Neural progenitor cell (in vitro differentiated cells): Measurements from ENCODE around the gene TANC1. TPM values are rescaled to one million over a fixed set of nuclear protein-coding genes. Genes with fewer than 3 reads are reported as not detected.

Source experiments
- DNase-seq: peaks from one replicate; pipeline ENCODE4 v3.0.0-alpha.2; 2016; ENCODE audit warnings: low spot score
- H2AFZ ChIP-seq: fragments of 200-600 bp; sonication (generic); replicated peaks from 2 replicates; pipeline ENCODE4 v1.6.1; 2016; ENCODE audit warnings: antibody characterized with exemption
- H3F3A ChIP-seq: fragments of 200-600 bp; sonication (generic); 2 replicates; pipeline ENCODE4 v1.6.1; 2016; ENCODE audit warnings: antibody characterized with exemption, low read depth
- H3K27ac ChIP-seq: fragments of 200-600 bp; sonication (generic); 2 replicates; pipeline ENCODE4 v1.5.1; 2016; ENCODE audit warnings: mild to moderate bottlenecking
- H3K27me3 ChIP-seq: fragments of 200-600 bp; sonication (generic); 2 replicates; pipeline ENCODE4 v1.6.1; 2016; ENCODE audit warnings: mild to moderate bottlenecking, moderate library complexity
- H3K36me3 ChIP-seq: fragments of 200-600 bp; sonication (generic); 2 replicates; pipeline ENCODE4 v1.5.1; 2016
- H3K4me1 ChIP-seq: fragments of 200-600 bp; sonication (generic); 2 replicates; pipeline ENCODE4 v1.6.1; 2016; ENCODE audit warnings: mixed run types
- H3K4me2 ChIP-seq: fragments of 200-600 bp; sonication (generic); 2 replicates; pipeline ENCODE4 v1.6.1; 2016
- H3K4me3 ChIP-seq: fragments of 200-600 bp; sonication (generic); 2 replicates; pipeline ENCODE4 v1.5.1; 2016
- H3K79me2 ChIP-seq: fragments of 200-600 bp; sonication (generic); 2 replicates; pipeline ENCODE4 v1.6.1; 2016; ENCODE audit warnings: low read depth
- H3K9ac ChIP-seq: fragments of 200-600 bp; sonication (generic); 2 replicates; pipeline ENCODE4 v1.6.1; 2016
- H3K9me3 ChIP-seq: fragments of 200-600 bp; sonication (generic); 2 replicates; pipeline ENCODE4 v1.5.1; 2016; ENCODE audit warnings: low read depth
- H4K20me1 ChIP-seq: fragments of 200-600 bp; sonication (generic); 2 replicates; pipeline ENCODE4 v1.6.1; 2016; ENCODE audit warnings: low read depth
- H3K27ac Mint-ChIP-seq: 3 replicates; pipeline ENCODE4 v1.8.0; 2021; ENCODE audit warnings: mixed read lengths
- H3K27me3 Mint-ChIP-seq: 2 replicates; pipeline ENCODE4 v1.8.0; 2022; ENCODE audit warnings: low read depth, mild to moderate bottlenecking, inconsistent platforms, moderate library complexity, mixed read lengths; ENCODE audit not compliant: insufficient read depth
- H3K36me3 Mint-ChIP-seq: 3 replicates; pipeline ENCODE4 v1.8.0; 2021; ENCODE audit warnings: mixed read lengths
- H3K4me1 Mint-ChIP-seq: 3 replicates; pipeline ENCODE4 v1.8.0; 2021; ENCODE audit warnings: mixed read lengths
- H3K4me3 Mint-ChIP-seq: 3 replicates; pipeline ENCODE4 v1.8.0; 2021; ENCODE audit warnings: mild to moderate bottlenecking, moderate library complexity, mixed read lengths
- H3K9me3 Mint-ChIP-seq: 3 replicates; pipeline ENCODE4 v1.8.0; 2020; ENCODE audit warnings: mixed read lengths
- EZH2 ChIP-seq: fragments of 200-600 bp; sonication (generic); IDR thresholded peaks from 2 replicates; pipeline ENCODE4 v1.6.1; 2017; ENCODE audit warnings: antibody characterized with exemption, mild to moderate bottlenecking, moderate library complexity
- EZH2phosphoT487 ChIP-seq: fragments of 200-600 bp; sonication (generic); IDR thresholded peaks from 2 replicates; pipeline ENCODE4 v1.6.1; 2017; ENCODE audit warnings: antibody characterized with exemption
- total RNA-seq: library from RNA; depleted of rRNA; stranded (reverse); fragments of >200 nt; gene quantifications from 2 replicates; pipeline ENCODE4 v1.2.3, GENCODE V29; 2015; ENCODE audit warnings: low replicate concordance
- TF ChIP-seq, protein P1 (sequence below): fragments of 200-600 bp; sonication (generic); IDR thresholded peaks from 2 replicates; pipeline ENCODE4 v1.5.1; 2017; ENCODE audit warnings: antibody characterized with exemption, mild to moderate bottlenecking

The TANC1 gene
- total RNA-seq, 1 donor from 2014 or later, result 11.9 TPM

DNA sequence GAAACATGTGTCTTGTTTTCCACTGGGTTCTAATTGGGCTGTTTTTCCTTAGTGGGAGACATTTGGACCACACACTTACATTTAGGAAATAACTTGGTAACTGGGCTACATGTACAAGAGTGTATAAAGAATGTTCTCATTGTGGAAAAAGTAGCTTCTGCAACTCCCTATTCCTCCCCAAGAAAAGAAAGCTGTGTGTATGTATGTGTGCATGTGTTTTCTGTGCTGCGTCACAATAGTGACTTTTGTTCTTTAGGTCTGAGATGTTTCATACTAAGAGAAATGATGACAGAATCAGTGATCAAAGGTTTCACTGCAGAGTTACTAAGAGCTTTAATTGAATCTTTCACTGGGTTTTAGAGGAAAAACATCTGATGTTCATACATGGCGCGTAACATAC is 82.7 kb downstream of the TANC1 start:
- H3K27ac Mint-ChIP-seq, result no peak overlapping the region
- peaks cover 49% of the 10 kb centered on the region for H3K4me1 Mint-ChIP-seq
- H3F3A ChIP-seq, result no peaks in the 10 kb centered on the region
- peaks cover 19% of the 10 kb centered on the region for H3K4me1 ChIP-seq
- H3K36me3 ChIP-seq, result no peaks in the 10 kb centered on the region
- H3K9me3 Mint-ChIP-seq, result no peaks in the 10 kb centered on the region
- H2AFZ ChIP-seq, result no peak overlapping the region
- no peaks in the 10 kb centered on the region for H3K9me3 ChIP-seq
- peaks cover 4% of the 10 kb centered on the region for H3K36me3 Mint-ChIP-seq
- peaks cover 2% of the 10 kb centered on the region for H3K27me3 Mint-ChIP-seq
- no peaks in the 10 kb centered on the region for H4K20me1 ChIP-seq
- H3K79me2 ChIP-seq, result no peaks in the 10 kb centered on the region
- H3K27ac ChIP-seq, result no peak overlapping the region
- no peak overlapping the region for H3K4me3 Mint-ChIP-seq
- H3K4me3 ChIP-seq, result no peak overlapping the region
- DNase-seq, result no peak
- no peaks in the 10 kb centered on the region for H3K27me3 ChIP-seq
- no peak overlapping the region for H3K4me2 ChIP-seq
- TF ChIP-seq, protein P1, sequence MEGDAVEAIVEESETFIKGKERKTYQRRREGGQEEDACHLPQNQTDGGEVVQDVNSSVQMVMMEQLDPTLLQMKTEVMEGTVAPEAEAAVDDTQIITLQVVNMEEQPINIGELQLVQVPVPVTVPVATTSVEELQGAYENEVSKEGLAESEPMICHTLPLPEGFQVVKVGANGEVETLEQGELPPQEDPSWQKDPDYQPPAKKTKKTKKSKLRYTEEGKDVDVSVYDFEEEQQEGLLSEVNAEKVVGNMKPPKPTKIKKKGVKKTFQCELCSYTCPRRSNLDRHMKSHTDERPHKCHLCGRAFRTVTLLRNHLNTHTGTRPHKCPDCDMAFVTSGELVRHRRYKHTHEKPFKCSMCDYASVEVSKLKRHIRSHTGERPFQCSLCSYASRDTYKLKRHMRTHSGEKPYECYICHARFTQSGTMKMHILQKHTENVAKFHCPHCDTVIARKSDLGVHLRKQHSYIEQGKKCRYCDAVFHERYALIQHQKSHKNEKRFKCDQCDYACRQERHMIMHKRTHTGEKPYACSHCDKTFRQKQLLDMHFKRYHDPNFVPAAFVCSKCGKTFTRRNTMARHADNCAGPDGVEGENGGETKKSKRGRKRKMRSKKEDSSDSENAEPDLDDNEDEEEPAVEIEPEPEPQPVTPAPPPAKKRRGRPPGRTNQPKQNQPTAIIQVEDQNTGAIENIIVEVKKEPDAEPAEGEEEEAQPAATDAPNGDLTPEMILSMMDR, result no peak
- no peak for TF ChIP-seq EZH2phosphoT487
- no peak overlapping the region for H3K9ac ChIP-seq

DNA sequence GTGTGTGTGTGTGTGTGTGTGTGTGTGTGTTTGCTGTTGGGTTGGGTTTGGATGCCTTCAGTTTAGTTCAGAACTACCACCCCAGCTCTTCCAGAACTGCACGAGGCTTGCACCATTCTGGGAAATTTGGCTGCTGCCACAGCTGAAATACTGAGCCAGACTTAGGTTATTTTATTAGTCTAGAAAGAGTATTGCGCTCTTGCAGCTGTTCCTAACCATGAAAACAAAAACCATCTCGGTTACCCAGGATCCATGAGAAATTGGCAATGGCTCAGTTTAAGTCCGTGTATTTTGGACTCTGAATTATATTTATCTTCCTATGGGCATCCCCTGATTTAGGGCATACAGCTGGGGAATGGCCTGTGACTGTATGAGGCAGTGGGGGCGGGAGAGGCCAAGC is 83.2 kb downstream of the TANC1 start:
- H3K4me3 Mint-ChIP-seq, result no peak overlapping the region
- DNase-seq, result no peak
- H3K9me3 Mint-ChIP-seq, result no peaks in the 10 kb centered on the region
- H3K4me2 ChIP-seq, result no peak overlapping the region
- H3F3A ChIP-seq, result no peaks in the 10 kb centered on the region
- no peaks in the 10 kb centered on the region for H3K27me3 ChIP-seq
- no peaks in the 10 kb centered on the region for H4K20me1 ChIP-seq
- H3K9ac ChIP-seq, result no peak overlapping the region
- peaks cover 49% of the 10 kb centered on the region for H3K4me1 Mint-ChIP-seq
- H3K79me2 ChIP-seq, result no peaks in the 10 kb centered on the region
- H3K27me3 Mint-ChIP-seq, result peaks cover 2% of the 10 kb centered on the region
- no peak overlapping the region for H2AFZ ChIP-seq
- H3K36me3 ChIP-seq, result no peaks in the 10 kb centered on the region
- TF ChIP-seq EZH2 (no peak), EZH2phosphoT487 (no peak)
- TF ChIP-seq, protein P1, result no peak
- H3K4me1 ChIP-seq, result peaks cover 19% of the 10 kb centered on the region
- no peaks in the 10 kb centered on the region for H3K9me3 ChIP-seq
- no peak overlapping the region for H3K27ac Mint-ChIP-seq
- peaks cover 4% of the 10 kb centered on the region for H3K36me3 Mint-ChIP-seq
- no peak overlapping the region for H3K27ac ChIP-seq
- no peak overlapping the region for H3K4me3 ChIP-seq

DNA sequence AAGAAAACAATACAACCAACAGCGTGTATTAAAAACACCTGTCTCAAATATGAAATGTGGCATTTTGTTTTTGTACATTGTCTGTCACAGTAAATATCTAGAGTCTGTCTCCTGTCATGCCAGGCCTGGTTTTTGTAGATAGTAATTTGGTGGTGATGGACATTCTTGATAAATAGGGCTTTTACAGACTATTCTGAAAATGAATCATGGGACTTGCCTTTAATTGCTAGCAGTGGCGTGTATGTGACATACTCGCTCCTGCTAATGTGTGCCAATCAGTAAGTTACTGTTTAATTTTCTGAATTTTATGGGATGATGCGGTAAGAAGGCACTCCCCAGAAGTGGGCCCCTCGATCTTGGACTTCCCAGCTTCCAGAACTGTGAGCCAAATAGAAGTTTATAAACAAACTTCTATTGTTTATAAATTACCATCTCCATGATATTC is 83.7 kb downstream of the TANC1 start:
- Mint-ChIP-seq H3K9me3 (no peaks in the 10 kb centered on the region), H3K27me3 (peaks cover 2% of the 10 kb centered on the region), H3K4me1 (peaks cover 44% of the 10 kb centered on the region), H3K36me3 (peaks cover 4% of the 10 kb centered on the region), H3K4me3 (no peak overlapping the region), H3K27ac (no peak overlapping the region)
- no peak overlapping the region for H3K27ac ChIP-seq
- H3K9ac ChIP-seq, result no peak overlapping the region
- H3K79me2 ChIP-seq, result no peaks in the 10 kb centered on the region
- DNase-seq, result no peak
- no peaks in the 10 kb centered on the region for H3F3A ChIP-seq
- TF ChIP-seq EZH2phosphoT487 (no peak), EZH2 (no peak)
- TF ChIP-seq, protein P1, result no peak
- H3K36me3 ChIP-seq, result no peaks in the 10 kb centered on the region
- H3K4me1 ChIP-seq, result peaks cover 19% of the 10 kb centered on the region
- H3K9me3 ChIP-seq, result no peaks in the 10 kb centered on the region
- no peaks in the 10 kb centered on the region for H3K27me3 ChIP-seq
- H3K4me3 ChIP-seq, result no peak overlapping the region
- no peak overlapping the region for H2AFZ ChIP-seq
- no peak overlapping the region for H3K4me2 ChIP-seq
- H4K20me1 ChIP-seq, result no peaks in the 10 kb centered on the region
